GM19468 (cell line): ENCODE measurements around the gene EXT2.

ENCODE experiments used
- ATAC-seq: cut with Tn5 transposase; IDR thresholded peaks from one replicate; pipeline ENCODE4 v1.9.1; 2021; ENCODE audit warnings: mild to moderate bottlenecking, moderate library complexity, moderate number of reproducible peaks; ENCODE audit not compliant: unreplicated experiment; ENCODE audit errors: extremely low read depth

Gene EXT2

DNA sequence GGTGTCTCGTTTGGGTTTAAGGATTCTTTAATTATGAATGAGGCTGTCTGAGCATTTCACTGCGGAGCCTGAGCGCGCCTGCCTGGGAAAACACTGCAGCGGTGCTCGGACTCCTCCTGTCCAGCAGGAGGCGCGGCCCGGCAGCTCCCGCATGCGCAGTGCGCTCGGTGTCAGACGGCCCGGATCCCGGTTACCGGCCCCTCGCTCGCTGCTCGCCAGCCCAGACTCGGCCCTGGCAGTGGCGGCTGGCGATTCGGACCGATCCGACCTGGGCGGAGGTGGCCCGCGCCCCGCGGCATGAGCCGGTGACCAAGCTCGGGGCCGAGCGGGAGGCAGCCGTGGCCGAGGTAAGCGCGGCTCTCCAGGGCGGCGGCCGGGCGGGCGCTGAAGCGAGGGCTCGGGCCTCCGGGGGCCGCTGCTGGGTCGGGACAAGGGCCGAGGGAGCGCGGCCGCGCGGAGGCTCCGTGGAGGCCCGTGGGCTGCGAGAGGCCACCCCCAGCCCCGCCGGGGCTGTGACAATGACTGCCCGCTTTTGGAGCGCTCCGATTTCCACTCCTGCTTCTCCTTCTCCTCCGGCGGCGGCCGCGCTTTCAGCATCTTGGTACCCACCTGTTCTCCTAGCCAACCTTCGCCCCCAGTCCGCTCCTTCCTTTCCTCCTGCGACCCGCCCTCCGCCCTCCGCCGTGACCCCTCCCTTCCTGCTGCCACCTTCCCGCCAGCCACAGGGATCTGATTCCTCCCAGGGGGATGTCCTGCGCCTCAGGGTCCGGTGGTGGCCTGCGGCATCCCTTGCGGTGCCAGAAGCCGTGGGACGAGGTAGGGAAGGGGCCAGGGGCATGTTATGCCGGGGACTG is at the start of gene EXT2:
Gene EXT2 (plus strand): TSS at position 173 of the 854 bp plus-strand sequence. CDS start 12,035 bp downstream, outside the sequence.
- peak; percentile 68 for ATAC-seq

- ATAC-seq: no peak
Observed at GRCh38 chr11:44046182-44046581, 49.3 kb upstream of the EXT2 start.

DNA sequence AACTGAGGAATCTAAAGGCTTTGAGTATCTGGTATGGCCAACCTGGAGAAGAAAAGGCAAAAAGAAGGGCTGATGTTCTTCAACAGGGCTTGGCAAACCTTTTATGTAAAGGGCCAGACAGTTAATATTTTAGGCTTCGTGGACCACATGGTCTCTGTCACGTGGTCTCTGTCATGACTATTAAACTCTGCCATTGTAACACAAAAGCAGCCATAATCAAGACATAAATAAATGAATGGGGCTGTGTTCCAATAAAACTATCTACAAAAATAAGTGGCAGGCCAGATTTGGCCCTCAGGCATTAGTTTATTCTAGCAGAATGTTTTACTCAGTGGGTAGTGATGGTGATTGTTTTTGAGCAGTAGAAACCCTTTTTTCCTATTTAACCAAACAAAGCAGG is 48.2 kb upstream of the EXT2 start:
- no peak for ATAC-seq

- ATAC-seq: no peak
Observed at GRCh38 chr11:44047931-44048431, 47.5 kb upstream of the EXT2 start, which contains the start of gene ACCSL. ACCSL (plus strand) TSS chr11:44047981; CDS start chr11:44048037, 56 bp downstream.

GRCh38 chr11:44049832-44050231 is 45.6 kb upstream of the EXT2 start:
- no peak for ATAC-seq

- ATAC-seq: no peak
Observed at GRCh38 chr11:44051171-44051570, 44.3 kb upstream of the EXT2 start.

- ATAC-seq: no peak
Observed at GRCh38 chr11:44057340-44057739, 38.1 kb upstream of the EXT2 start.

DNA sequence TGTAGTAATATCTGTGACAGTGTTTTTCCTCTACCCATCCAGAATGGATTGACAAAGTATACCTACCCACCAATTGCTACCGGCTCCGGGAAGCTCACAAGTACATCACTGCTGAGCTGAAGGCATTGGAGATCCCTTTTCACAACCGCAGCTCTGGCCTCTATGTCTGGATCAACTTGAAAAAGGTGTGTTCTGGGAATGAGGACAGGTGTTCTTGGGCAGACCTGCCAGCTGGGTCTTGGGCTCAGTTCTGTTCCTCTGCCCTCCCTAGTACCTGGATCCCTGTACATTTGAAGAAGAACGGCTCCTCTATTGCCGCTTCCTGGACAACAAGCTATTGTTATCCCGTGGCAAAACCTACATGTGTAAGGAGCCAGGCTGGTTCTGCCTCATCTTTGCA is 37.2 kb upstream of the EXT2 start:
- no peak for ATAC-seq

GRCh38 chr11:44065161-44065661 is 30.3 kb upstream of the EXT2 start:
- ATAC-seq: no peak

- ATAC-seq: peak; percentile 94
Observed at GRCh38 chr11:44065841-44066731, 29.4 kb upstream of the EXT2 start, which contains the start of gene ACCS. ACCS (plus strand) TSS chr11:44066270; CDS start chr11:44067628, 1,358 bp downstream.

GRCh38 chr11:44066732-44067141 is 28.7 kb upstream of the EXT2 start:
- no peak for ATAC-seq

- no peak for ATAC-seq
Observed at GRCh38 chr11:44067266-44067665, 28.2 kb upstream of the EXT2 start.

- ATAC-seq: no peak
Observed at GRCh38 chr11:44068180-44068579, 27.3 kb upstream of the EXT2 start.

DNA sequence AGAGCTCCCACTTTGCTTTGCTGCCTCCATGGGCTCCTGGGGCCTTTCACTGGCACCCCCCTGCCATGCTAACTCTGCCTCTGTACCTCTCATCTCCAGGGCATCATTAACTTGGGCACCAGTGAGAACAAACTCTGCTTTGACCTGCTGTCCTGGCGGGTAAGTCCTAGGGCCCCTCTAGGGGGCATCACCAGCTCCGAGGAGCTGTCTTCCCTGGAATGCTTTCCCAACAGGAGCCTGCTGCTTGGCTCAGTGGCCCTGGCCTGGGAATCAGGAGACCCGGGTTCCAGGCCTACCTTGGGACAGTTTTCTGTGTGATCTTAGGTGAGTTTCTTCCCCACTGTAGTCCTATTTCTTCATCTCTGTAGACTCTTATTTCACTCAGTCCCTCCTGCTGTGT is 24.3 kb upstream of the EXT2 start:
- no peak for ATAC-seq

GRCh38 chr11:44072757-44073658 is 22.5 kb upstream of the EXT2 start:
- ATAC-seq: no peak

DNA sequence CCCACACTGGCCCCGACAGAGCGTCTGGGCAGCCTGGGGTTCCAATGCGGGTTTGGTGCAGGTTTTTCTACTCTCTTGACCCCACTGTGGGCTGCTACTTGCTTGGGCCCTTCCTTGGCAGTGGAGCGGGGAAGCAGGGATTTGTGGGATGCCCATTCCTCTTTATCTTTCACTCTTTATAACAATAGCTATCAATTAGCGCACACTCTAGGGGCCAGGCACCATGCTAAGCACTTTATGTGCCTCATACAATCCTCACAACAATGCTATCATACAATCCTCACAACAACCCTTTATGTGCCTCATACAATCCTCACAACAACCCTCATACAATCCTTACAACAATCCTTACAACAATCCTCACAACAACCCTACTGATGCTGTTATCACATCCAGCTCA is 16.7 kb upstream of the EXT2 start:
- ATAC-seq: no peak

- no peak for ATAC-seq
Observed at GRCh38 chr11:44079376-44079775, 16.1 kb upstream of the EXT2 start.

DNA sequence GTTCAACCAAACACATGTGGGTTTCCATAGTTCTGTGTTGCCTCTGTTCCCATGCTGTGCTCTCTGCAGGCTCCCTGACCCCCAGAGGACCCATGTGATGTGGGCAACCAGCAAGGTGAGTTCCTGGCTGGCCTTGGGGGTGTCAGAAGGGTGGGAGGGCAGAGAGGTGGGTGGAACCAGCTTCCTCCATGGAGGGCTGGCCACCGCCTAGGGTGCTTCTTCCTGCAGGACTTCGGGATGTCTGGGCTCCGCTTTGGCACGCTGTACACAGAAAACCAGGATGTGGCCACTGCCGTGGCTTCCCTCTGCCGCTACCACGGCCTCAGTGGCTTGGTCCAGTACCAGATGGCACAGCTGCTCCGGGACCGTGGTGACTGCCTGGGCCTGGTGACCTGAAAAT is 14.5 kb upstream of the EXT2 start:
- no peak for ATAC-seq

GRCh38 chr11:44082645-44083044 is 12.8 kb upstream of the EXT2 start:
- ATAC-seq: no peak
